Measurements from ENCODE around the gene TEKT3.

The TEKT3 gene

DNA sequence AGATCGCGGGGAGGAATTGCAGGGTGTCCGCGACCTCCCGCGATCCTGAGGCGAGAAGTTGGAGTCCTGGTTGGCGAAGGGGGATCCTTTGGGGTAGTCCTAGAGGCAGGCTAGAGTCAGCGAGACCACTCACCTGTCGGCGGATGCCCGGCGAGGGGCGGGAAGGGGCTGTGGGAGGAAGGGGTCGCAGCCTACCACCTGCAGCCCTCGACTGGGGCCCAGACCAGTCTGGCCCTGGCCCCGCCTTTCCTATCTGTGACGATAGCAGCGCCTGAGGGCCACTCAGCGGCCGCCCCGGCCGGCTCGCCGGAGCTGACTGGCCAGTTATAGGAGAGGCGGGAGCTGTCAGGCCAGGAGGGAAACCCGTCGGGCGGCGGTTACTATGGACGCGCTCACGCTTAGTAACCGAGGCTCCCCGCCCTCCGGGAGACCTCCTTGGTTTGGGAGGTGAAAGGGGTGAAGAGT lies at the start of gene TEKT3:
Gene TEKT3 (minus strand): TSS at position 213 of the 465 bp plus-strand sequence. CDS start 10,012 bp downstream, outside the sequence.
- peak within 1 kb of the TSS; percentile 64 for H3K4me3 ChIP-seq (ENCODE audit: low read depth, low read length)

DNA sequence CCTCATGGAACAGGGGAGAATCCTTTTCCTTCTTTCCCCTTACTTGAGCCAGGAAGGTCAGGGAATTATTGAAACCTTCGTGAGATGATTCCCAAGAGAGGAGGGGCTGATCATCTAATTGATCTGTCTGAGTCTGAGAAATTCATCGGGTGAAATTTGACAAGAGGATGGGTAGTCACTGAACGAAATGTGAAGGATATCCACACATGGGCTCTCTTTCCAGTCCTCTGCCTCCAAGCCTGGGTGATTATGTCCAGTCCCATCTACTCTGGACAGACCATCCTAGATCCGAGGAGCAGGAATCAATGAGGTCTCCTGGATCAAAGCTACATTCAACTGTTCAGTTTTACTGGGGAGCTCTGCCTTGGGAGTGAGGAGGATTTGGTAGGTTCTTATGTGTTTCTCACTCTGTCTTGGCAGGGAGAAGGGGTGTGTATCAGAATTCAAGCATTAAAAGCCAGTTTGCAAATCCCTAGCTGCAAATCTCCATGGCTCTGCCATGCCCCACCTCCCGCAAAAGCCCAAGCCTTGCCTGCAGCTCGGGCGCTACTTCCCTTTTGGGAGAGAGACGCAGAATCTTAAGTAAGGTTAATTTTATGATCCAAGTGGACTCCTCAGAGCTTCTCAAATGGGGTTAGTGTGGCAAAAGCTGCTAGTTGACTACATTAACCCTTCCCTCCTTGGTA lies 47.1 kb upstream of the TEKT3 start:
- H3K4me3 ChIP-seq (ENCODE audit: low read depth, low read length) = no peak overlapping the region

DNA sequence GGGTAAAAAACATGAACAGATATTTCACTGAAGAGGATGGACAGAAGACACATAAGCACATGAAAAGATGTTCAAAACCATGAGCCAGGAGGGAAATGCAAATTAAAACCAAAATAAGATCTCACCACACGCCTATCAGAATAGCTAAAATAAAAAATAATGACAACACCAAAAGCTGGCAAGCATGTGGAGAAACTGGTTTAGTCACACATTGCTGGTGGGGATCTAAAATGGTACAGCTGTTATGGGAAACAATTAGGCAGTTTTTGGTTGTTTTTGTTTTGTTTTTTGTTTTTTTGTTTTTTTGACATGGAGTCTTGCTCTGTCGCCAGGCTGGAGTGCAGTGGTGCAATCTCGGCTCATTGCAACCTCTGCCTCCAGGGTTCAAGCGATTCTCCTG lies 44.7 kb upstream of the TEKT3 start:
- no peak overlapping the region for H3K4me3 ChIP-seq (ENCODE audit: low read depth, low read length)

DNA sequence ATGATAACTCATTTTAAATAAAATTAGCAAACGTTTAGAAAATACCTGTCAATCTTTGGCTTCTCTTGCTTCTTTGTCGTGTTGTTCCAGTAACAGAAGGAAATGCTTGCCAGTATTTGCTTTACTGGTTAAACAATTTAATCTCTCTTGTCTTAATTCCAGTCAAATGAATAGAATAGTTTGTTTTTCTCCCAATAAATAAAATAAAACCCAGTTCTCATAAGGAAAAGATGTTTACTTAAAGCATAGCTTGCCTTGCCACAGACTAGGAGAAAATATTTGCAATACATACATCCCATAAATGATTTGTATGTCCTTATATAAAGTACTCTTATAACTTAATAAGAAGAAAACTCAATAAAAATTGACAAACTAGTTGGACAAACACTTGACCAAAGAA lies 43.9 kb upstream of the TEKT3 start:
- H3K4me3 ChIP-seq (ENCODE audit: low read depth, low read length) = no peak overlapping the region

DNA sequence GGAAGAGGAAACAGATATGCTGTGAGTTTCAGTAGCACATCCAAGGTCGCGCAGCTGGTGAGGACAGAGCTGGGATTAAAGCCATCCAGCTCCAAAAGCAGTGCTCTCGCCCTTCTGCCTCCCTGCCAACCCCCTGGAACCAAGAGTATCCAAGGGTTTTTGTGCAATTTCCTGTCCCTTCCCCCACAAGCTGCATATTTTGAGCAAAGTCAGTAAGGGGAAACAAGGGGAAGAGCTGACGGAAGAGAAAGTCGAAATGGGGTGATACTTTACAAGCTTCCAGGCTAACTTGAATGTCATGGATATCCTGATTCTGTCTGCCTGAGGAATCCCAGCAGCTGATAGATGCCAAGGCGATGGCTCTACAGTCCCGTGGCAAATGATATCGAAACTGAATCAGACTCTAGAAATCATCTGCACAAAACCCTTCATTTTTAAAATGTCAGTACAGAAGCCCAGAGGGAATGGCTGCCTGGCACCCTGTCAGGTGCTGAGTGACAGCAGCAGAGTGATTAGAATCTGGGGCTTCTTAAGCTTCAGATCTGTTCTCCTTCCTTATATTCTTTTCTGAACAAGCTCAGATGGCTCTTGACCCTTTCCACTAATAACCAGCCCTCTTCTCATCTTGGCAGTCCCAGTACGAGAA lies 42.9 kb upstream of the TEKT3 start:
- H3K4me3 ChIP-seq (ENCODE audit: low read depth, low read length) = no peak overlapping the region

DNA sequence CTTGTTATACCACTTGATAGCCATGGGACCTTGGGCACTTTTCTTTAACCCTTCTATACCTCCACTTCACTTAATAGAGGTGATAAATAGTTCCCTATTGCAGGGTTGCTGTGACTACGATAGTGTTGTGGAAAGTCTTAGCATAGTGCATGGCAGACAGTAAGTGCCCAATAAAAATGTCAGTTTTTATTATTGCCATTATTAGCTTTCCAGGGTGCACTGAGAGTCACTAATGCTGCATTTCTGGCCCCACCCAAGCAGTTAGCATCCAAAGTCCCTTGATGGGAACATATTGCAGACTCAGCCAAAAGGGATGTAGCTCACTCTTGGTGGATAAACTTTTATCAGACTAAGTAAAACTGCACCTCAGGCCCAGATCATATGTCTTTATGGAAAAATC lies 41.5 kb upstream of the TEKT3 start:
- no peak overlapping the region for H3K4me3 ChIP-seq (ENCODE audit: low read depth, low read length)

DNA sequence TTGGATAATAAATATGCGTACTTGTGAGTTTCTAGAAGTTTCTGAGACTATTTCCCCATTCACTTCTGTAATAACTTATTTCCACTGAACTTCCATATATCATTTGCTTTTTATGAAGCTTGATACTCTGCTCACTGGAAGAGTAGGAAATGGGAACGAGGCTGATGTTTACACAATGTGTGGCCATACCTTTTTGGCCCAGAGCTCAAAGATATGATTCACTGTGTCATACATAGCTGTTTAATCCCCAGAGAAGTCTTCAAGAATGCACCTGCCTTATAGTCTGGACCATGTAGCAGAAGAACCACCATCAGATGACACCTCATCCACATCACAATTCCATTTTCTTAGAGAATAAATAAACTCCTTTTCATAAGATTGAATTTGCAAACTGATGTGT lies 40.3 kb upstream of the TEKT3 start:
- H3K4me3 ChIP-seq (ENCODE audit: low read depth, low read length) = no peak overlapping the region

DNA sequence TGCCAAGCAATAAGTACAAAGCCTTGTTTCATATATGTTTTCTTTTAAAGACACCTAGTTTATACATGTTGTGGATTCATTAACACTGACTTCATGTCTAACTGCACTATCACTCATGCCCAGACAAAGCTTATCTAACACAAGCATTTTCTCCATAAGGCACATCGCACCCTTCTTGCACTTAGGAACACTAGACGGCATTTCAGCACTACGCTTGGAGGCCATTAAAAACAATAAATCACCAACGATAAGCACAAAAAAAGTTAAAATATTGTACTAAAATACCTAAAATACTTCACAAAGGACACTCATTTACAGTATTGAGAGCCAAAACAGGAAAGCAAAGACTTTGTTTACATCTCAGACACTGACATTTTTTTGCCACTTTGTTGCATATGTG lies 39.0 kb upstream of the TEKT3 start:
- H3K4me3 ChIP-seq (ENCODE audit: low read depth, low read length) = no peak overlapping the region

DNA sequence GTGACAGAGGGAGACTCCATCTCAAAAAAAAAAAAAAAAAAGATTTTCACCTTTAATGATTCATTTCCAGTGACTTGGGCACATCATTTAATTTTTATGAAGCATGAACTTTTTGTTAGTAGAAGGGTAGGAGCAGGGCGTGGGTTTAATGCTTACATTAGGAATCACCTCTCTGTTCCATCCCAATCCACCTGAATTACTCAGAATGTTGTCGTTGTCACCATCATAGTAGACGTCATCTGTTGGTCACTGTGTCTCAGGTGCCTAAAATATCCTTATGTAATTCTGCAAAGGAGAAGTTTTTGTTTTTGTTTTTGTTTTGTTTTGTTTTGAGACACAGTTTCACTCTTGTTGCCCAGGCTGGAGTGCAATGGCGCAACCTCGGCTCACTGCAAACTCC lies 38.3 kb upstream of the TEKT3 start:
- H3K4me3 ChIP-seq (ENCODE audit: low read depth, low read length) = no peak overlapping the region

DNA sequence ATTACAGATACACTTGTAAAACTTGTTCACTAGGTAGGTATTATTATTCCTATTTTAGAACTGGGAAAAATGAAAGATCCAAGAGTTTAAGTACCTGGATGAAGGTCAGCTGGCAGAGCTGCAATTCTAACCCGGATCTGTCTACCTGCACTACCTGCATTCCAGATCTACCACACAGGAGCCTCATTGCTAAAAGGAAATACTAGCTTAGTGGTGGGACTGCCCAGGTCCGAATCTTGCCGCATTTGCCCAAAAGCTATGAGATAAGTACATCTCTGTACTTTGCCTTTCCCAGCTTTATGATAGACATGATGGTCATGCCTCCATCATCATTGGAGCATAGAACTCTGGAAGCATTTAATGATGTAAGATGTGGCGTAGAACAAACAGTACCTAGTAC lies 36.8 kb upstream of the TEKT3 start:
- no peak overlapping the region for H3K4me3 ChIP-seq (ENCODE audit: low read depth, low read length)

DNA sequence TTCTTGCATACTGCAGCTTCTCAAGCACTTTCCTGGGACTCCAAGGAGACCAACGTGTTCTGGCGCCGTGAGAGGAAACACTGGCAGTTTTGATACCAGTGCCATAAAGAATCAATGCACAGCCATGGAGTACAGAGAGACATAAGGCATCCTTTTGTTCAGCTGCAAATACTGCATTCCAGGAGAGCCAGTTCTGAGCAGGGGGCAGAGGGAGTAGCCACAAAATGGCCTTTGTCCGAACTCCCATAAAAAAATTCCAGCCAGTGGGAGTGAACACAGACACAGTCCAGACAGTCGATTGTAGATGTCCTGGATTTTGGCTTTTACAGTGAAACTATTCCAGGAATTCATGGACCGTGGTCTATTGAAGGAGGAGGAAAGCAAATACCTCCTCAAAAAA lies 36.2 kb upstream of the TEKT3 start:
- no peak overlapping the region for H3K4me3 ChIP-seq (ENCODE audit: low read depth, low read length)

DNA sequence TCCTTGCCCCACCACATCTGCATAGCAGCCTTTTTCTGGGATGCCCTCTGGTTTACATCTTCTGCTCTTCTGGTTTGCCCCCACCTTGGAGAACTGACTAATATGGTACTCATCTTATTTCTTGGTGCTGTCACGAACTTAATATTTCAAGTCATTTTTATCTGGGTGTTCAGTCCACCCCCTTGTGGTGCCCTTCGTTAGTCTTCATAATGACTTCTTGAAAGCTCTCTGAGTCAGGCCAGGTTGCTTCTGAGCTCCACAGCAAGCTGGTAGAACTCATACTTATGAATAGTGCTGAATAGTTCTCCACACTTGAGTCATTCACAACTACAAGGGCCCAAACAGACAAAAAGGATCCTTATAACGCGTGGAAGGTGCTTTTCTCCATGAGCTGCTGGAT lies 35.8 kb upstream of the TEKT3 start:
- no peak overlapping the region for H3K4me3 ChIP-seq (ENCODE audit: low read depth, low read length)

DNA sequence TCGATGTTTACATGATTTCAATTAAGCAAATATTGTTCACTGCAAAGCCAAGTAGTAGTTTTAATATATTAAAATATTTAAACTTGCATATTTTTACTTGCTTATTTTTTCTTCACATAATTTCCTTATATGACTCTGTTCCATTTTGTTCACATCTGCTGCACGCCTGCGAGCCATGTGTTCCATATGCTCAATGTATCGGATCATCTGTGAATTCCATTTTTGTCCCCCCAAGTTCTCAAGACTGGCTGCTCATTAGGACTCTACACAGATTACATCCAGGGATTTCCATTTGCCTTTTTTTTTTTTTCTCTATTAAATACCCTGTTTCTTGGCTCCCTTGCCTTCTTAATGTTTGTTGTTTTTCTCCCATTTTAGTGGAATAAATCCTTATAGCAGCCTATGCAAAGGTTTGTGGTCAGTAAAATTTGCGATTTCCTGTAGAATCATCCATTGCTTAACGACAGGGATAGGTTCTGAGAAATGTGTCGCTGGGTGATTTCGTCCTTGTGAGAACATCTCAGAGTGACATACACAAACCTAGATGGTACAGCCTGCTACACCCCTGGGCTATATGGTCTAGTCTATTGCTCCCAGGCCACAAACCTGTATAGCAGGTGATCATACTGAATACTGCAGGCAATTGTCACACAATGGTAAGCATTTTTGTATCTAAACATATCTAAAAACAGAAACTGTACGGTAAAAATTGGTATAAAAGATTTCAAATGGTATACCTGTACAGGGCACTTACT lies 30.2 kb upstream of the TEKT3 start:
- no peak overlapping the region for H3K4me3 ChIP-seq (ENCODE audit: low read depth, low read length)

DNA sequence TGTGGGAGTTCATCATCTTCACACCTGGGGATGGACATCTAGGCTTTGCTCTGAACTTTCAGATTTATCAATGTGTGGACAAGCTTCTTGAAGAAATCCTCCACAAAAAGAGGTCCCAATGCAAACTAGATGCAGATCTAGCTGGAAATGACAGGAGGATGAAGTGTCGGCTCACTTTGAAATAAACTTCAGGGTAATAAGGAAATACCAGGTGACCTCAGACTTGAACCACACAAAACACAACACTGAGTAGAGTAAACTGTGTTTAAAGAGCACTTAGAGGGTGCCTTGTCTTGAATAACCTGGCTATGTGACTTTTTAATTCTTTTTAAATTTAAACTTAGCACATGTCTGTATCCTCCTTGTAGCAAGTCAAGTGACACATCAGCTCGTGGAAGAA lies 27.2 kb upstream of the TEKT3 start:
- H3K4me3 ChIP-seq (ENCODE audit: low read depth, low read length) = no peak overlapping the region

DNA sequence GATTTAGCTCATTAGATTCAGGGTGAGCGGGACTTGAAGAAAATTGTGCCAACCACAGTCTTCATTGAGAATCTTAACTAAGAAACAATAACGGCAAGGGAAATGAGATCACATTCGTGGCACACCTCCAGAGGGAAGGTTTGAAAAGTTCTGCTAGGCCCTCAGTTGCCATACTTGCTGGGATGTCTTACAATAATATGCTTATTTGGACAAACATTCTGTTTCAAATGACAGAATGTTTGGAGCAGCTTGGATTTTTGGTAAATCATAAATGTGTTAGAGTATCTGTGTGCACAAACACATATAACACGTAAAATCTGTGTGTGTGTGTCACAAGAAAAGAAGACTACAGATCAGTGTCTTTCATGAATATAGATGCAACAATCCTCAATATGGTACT lies 24.6 kb upstream of the TEKT3 start:
- no peak overlapping the region for H3K4me3 ChIP-seq (ENCODE audit: low read depth, low read length)

DNA sequence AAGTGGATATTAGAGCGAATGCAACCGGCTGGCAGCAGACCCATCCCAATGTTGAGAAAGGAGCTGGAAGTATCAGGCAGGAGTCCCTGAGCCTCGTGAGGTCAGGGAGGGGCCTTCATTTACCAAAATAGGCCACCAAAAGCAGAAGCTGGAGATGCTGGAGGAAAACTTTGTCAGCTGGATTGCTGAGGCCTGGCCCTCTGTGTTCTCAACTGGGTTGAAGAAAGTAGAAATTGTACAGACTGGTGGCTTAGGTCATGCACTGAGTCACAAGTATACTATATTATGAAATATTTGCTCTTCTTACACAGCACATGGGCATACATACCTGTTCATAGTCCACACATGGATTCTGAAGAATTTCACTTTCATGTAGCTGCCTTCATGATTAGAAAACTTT lies 23.2 kb upstream of the TEKT3 start:
- no peak overlapping the region for H3K4me3 ChIP-seq (ENCODE audit: low read depth, low read length)

DNA sequence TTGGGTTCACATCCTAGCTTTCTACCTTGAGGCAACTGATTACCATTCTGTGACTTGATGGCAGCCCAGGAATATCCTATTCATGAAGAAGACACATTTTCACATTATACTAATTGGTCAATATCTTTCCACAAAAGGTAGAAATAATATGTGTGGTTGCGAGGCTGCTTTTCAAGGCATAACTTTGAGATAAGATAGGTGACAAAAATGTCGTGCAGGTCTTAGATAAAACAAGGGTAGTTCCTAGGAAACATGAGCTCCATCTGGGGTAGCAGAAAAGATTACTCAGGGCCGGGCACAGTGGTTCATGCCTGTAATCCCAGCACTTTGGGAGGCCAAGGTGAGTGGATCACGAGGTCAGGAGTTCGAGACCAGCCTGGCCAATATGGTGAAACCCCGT lies 22.3 kb upstream of the TEKT3 start:
- no peak overlapping the region for H3K4me3 ChIP-seq (ENCODE audit: low read depth, low read length)

DNA sequence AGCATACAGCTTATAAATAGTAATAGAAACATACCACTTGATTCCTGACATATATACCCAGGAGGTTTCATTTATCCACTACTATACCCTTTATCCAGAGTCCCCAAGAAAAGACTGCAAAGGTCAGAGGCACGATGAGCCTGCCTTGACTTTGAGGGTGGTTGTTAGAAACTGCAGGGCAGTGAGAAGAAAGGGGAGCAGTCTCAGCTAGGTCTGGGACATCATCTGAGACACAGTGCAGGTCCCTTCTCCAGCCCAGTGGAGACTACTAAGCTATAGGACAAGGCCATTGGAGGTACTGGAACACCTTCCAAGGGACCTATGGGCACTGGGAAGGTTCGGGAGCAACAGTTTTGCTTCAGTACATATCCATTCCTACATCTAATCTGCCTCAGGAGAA lies 20.2 kb upstream of the TEKT3 start:
- H3K4me3 ChIP-seq (ENCODE audit: low read depth, low read length) = no peak overlapping the region

DNA sequence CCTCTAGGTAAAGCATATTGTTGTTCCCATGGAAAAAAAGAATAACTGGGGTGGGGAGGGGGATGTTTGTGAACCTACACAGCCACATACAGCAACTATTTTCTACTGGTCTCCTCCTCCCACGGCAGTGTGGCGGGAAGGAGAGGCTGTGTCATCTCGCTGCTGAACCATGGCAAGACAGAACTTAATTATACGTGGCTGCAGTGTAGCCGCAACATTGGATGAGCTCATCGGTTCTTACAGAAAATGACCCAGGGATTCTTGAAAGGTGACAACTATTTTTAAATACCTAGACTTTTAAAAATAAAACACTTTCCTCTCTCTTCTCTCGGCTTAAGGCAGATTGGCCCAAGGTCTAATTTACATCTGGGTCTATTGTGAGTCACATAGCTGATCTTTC lies 19.8 kb upstream of the TEKT3 start:
- no peak overlapping the region for H3K4me3 ChIP-seq (ENCODE audit: low read depth, low read length)

DNA sequence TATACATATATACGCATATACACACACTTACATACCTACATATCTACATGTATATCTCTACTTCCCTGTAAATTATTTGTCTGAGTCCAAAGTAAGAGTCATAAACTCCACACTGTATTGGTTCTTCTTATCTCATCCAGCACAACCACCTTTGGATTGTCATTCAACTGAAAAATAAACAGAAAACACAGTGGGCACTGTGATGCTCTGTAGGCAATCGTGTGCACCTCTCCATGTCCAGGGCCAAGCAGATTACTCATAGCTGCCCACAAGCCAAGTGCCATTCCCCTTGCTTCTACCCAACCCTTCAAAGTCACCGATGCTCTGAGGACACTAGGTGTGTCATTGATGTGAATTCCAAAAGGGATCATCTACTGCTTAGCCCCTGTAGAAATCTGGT lies 12.9 kb upstream of the TEKT3 start:
- no peak overlapping the region for H3K4me3 ChIP-seq (ENCODE audit: low read depth, low read length)

DNA sequence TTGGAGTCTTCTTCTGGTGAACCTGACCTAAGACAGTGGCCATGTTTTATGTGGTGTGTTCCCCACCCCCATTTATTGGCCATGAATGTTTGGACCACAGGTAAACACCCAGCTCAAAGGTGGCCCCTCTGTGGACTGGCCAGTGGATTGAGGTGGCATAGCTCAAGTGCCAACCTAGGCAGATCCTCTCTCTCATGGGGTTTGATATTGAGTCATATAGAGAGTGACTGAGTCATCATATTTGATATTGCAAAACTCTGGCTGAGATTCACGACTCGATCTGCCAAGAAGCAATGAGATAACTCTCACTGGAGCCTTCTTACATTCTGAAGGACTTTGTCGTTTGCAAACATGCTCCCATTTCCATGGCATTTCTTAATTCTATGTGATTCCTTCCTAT lies 10.5 kb upstream of the TEKT3 start:
- H3K4me3 ChIP-seq (ENCODE audit: low read depth, low read length) = no peak overlapping the region

DNA sequence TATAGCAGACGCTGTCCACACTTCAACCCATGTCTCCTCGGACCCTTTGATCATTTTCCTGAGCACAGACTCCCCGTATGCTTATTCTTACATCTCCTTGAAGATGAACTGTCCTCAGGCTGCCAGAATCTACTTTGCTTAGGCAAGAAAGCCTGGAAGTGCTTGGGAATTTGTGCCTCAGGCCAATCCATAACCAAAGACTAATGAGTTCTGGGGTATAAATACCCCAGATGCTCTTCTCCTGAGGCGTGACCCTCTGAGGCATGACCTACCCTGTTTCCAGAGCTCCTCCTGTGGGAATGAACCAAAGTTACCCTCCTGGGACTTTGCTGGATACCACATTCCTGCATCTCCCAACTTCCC lies 10.1 kb upstream of the TEKT3 start:
- no peak overlapping the region for H3K4me3 ChIP-seq (ENCODE audit: low read depth, low read length)

All from iPS-11a (cell line).